Karpas-422 (cell line): ENCODE data around the gene ADGRF5. TPM values are rescaled to one million over a fixed set of nuclear protein-coding genes. Genes with fewer than 3 reads are reported as not detected.

Source experiments
- DNase-seq: peaks from one replicate; pipeline ENCODE4 v3.0.0-alpha.2; 2015
- H2AFZ ChIP-seq: fragments of 200-600 bp; sonication (generic); 2 replicates; pipeline ENCODE4 v1.6.1; 2014; ENCODE audit warnings: antibody characterized with exemption, low read length, mixed read lengths
- H3K27ac ChIP-seq: fragments of 200-600 bp; sonication (generic); 2 replicates; pipeline ENCODE4 v1.5.1; 2014; ENCODE audit warnings: mild to moderate bottlenecking, low read length, moderate library complexity
- H3K27me3 ChIP-seq: fragments of 200-600 bp; sonication (generic); 2 replicates; pipeline ENCODE4 v1.6.1; 2014; ENCODE audit warnings: low read length, mixed read lengths
- H3K36me3 ChIP-seq: fragments of 200-600 bp; sonication (generic); 2 replicates; pipeline ENCODE4 v1.6.1; 2014; ENCODE audit warnings: low read length, mixed read lengths; ENCODE audit not compliant: insufficient read depth
- H3K4me1 ChIP-seq: fragments of 200-600 bp; sonication (generic); 2 replicates; pipeline ENCODE4 v1.6.1; 2014; ENCODE audit warnings: mild to moderate bottlenecking, low read length, mixed read lengths
- H3K4me2 ChIP-seq: fragments of 200-600 bp; sonication (generic); 2 replicates; pipeline ENCODE4 v1.6.1; 2014; ENCODE audit warnings: low read length, low read depth, mild to moderate bottlenecking; ENCODE audit not compliant: poor library complexity, severe bottlenecking
- H3K4me3 ChIP-seq: fragments of 200-600 bp; sonication (generic); 2 replicates; pipeline ENCODE4 v1.5.1; 2014; ENCODE audit warnings: mild to moderate bottlenecking, antibody characterized with exemption, low read length, mixed read lengths
- H3K79me2 ChIP-seq: fragments of 200-600 bp; sonication (generic); 2 replicates; pipeline ENCODE4 v1.6.1; 2014; ENCODE audit warnings: mild to moderate bottlenecking, low read length, mixed read lengths
- H3K9ac ChIP-seq: fragments of 200-600 bp; sonication (generic); 2 replicates; pipeline ENCODE4 v1.6.0; 2014; ENCODE audit warnings: low read length
- H3K9me2 ChIP-seq: fragments of 200-600 bp; sonication (generic), shearing (Covaris generic); replicated peaks from 2 replicates; pipeline ENCODE4 v1.6.0; 2014; ENCODE audit warnings: mild to moderate bottlenecking, low read length, moderate library complexity; ENCODE audit not compliant: insufficient read depth
- H3K9me3 ChIP-seq: fragments of 300-700, 200-600 bp; sonication (generic); 2 replicates; pipeline ENCODE4 v1.6.1; 2014; ENCODE audit warnings: low read length, mixed read lengths
- H4K20me1 ChIP-seq: fragments of 200-600 bp; sonication (generic); 2 replicates; pipeline ENCODE4 v1.6.1; 2014; ENCODE audit warnings: mild to moderate bottlenecking, antibody characterized with exemption, low read length, low read depth; ENCODE audit not compliant: insufficient read depth
- total RNA-seq: library from RNA; depleted of rRNA; stranded (reverse); fragments of >200 nt; shearing (Covaris generic); gene quantifications from 2 replicates; pipeline ENCODE4 v1.2.3, GENCODE V29; 2014; ENCODE audit warnings: low replicate concordance

Gene ADGRF5
- total RNA-seq, 1 experiment from 2014 or later: not detected

DNA sequence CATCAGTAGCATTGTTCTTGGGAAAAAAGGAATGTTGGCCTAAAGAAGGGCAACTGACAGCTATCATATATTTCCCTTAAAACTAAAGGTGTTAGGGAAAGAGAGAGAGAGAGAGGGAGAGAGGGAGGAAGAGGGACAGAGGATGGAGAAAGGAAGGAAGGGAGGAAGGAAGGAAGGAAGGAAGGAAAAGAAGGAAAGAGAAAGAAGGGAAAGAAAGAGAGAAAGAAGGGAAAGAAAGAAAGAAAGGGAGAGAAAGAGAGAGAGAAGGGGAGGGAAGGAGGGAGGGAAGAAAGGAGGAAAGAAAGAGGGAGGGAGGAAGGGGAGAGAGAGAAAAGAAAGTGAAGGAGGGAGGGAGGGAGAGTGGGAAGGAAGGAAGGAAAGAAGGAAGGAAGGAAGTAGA, 37.7 kb upstream of the ADGRF5 start:
- H3K79me2 ChIP-seq: no peaks in the 10 kb centered on the region
- H3K4me1 ChIP-seq: no peaks in the 10 kb centered on the region
- H3K27ac ChIP-seq: no peak overlapping the region
- H3K4me3 ChIP-seq: no peak overlapping the region
- no peak overlapping the region for H3K9ac ChIP-seq
- no peak overlapping the region for H3K4me2 ChIP-seq
- H2AFZ ChIP-seq: no peak overlapping the region
- no peaks in the 10 kb centered on the region for H4K20me1 ChIP-seq
- no peaks in the 10 kb centered on the region for H3K9me3 ChIP-seq
- H3K36me3 ChIP-seq: no peaks in the 10 kb centered on the region
- DNase-seq: no peak
- no peaks in the 10 kb centered on the region for H3K27me3 ChIP-seq
- H3K9me2 ChIP-seq: no peaks in the 10 kb centered on the region

DNA sequence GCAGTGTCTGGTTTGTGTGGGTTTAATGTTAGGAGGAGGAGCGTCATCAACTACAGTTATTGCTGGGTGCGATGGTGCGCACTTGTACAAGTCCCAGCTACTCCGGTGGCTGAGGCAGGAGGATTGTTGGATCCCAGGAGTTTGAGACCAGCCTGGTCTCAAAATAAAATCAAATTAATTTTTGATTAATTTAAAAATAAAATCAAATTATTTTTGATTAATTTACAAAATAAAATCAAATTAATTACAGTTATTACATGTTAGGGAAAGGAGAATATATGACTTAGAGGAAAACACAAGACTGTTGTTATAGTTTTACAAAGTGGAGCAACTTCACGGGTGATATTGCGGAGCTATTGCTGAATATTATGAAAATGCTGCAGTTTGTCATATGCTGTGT, 34.7 kb upstream of the ADGRF5 start:
- no peak overlapping the region for H3K4me2 ChIP-seq
- no peaks in the 10 kb centered on the region for H3K4me1 ChIP-seq
- H3K27me3 ChIP-seq: no peaks in the 10 kb centered on the region
- H3K9ac ChIP-seq: no peak overlapping the region
- H3K79me2 ChIP-seq: no peaks in the 10 kb centered on the region
- DNase-seq: no peak
- no peaks in the 10 kb centered on the region for H3K36me3 ChIP-seq
- no peaks in the 10 kb centered on the region for H4K20me1 ChIP-seq
- H3K9me2 ChIP-seq: no peaks in the 10 kb centered on the region
- H3K9me3 ChIP-seq: no peaks in the 10 kb centered on the region
- H3K4me3 ChIP-seq: no peak overlapping the region
- no peak overlapping the region for H3K27ac ChIP-seq
- no peak overlapping the region for H2AFZ ChIP-seq

DNA sequence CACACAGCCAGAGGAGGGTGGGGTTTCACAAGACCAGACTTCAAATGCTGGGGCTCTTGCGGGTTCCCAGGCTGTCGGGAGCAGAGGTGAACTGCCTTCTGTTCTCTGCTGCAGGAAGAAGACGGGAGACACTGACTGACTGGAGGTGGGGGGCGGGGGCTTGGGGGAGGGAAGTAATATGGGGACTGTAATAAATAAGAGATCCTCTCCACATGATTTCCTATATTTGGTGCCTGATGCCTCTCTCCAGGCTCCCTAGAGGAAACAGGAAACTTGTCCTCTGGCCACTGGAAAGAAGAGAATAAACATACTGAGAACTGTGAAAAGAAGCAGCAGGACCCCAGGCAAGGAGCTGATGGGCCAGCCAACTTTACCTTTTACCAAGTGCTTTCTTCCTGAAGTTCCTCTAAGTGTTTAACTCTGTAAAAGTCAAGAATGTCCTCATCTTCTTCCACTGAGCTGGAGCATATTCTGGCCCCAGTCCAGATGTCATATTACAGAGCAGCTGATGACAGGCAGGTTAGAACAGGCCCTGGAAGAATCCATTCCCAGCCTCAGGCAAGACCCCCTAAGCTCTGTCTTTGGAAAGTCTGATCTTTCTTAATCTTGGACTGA, 33.2 kb upstream of the ADGRF5 start:
- DNase-seq: no peak
- H2AFZ ChIP-seq: no peak overlapping the region
- H3K27ac ChIP-seq: no peak overlapping the region
- no peaks in the 10 kb centered on the region for H3K27me3 ChIP-seq
- no peaks in the 10 kb centered on the region for H3K4me1 ChIP-seq
- no peaks in the 10 kb centered on the region for H3K9me2 ChIP-seq
- no peaks in the 10 kb centered on the region for H3K79me2 ChIP-seq
- no peaks in the 10 kb centered on the region for H3K36me3 ChIP-seq
- no peak overlapping the region for H3K4me2 ChIP-seq
- no peaks in the 10 kb centered on the region for H4K20me1 ChIP-seq
- H3K4me3 ChIP-seq: no peak overlapping the region
- H3K9ac ChIP-seq: no peak overlapping the region
- H3K9me3 ChIP-seq: no peaks in the 10 kb centered on the region

DNA sequence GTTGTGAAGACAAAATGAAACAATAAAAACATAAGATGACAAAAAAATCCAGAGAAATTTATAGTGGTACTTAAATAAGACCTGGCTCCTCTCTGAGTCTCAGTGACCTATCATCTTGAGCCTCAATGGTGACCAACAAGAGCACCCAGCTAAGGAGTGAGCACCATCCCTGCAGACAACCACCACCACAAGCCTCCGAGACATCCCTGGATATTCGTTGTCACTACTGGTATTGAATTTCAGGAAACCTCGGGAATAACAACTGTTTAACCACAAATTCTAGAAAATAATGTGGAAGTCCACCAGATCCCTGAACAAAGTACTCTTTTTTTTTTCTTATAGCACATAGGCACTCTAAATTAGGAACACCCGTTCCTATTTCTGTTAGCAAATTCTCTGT, 32.2 kb upstream of the ADGRF5 start:
- H3K4me1 ChIP-seq: no peaks in the 10 kb centered on the region
- H2AFZ ChIP-seq: no peak overlapping the region
- H3K79me2 ChIP-seq: no peaks in the 10 kb centered on the region
- no peak overlapping the region for H3K27ac ChIP-seq
- H3K27me3 ChIP-seq: no peaks in the 10 kb centered on the region
- no peaks in the 10 kb centered on the region for H3K9me2 ChIP-seq
- no peak for DNase-seq
- no peaks in the 10 kb centered on the region for H4K20me1 ChIP-seq
- no peak overlapping the region for H3K4me3 ChIP-seq
- no peak overlapping the region for H3K4me2 ChIP-seq
- no peak overlapping the region for H3K9ac ChIP-seq
- no peaks in the 10 kb centered on the region for H3K36me3 ChIP-seq
- no peaks in the 10 kb centered on the region for H3K9me3 ChIP-seq

DNA sequence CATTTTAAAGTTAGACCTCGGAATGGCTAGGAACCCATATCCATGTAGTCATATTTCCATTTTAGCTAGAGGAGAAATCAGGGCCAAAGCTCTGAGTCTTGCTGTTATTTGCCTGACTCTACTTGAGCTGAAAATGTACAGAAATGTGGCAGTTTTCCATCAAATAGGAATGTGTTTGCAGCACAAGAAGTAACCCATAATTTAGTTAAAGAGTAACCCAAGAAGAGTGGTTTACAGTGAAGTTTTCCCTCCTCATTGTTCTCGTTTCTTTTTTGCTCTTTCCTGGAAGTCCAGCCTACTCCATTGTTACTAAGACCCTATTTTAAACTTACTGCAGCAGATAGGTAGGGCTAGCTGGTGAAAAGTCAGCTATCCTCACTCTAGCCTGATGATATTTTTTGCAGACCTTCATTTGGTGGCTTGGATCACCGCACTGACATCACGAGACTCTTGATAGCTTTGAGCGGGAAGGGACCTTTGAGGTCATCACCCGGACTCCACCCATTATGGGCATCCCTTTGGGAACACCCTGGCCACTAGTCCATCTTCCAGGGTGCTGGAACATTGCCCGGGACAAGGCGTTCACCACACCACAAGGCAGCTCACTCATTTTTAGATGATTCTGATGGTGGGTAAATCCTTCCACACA, 28.0 kb upstream of the ADGRF5 start:
- H3K4me1 ChIP-seq: no peaks in the 10 kb centered on the region
- H4K20me1 ChIP-seq: no peaks in the 10 kb centered on the region
- no peaks in the 10 kb centered on the region for H3K79me2 ChIP-seq
- no peak overlapping the region for H3K4me3 ChIP-seq
- no peak overlapping the region for H3K4me2 ChIP-seq
- no peaks in the 10 kb centered on the region for H3K36me3 ChIP-seq
- no peak for DNase-seq
- no peaks in the 10 kb centered on the region for H3K9me3 ChIP-seq
- H3K9me2 ChIP-seq: no peaks in the 10 kb centered on the region
- no peak overlapping the region for H2AFZ ChIP-seq
- H3K27ac ChIP-seq: no peak overlapping the region
- no peak overlapping the region for H3K9ac ChIP-seq
- H3K27me3 ChIP-seq: no peaks in the 10 kb centered on the region

DNA sequence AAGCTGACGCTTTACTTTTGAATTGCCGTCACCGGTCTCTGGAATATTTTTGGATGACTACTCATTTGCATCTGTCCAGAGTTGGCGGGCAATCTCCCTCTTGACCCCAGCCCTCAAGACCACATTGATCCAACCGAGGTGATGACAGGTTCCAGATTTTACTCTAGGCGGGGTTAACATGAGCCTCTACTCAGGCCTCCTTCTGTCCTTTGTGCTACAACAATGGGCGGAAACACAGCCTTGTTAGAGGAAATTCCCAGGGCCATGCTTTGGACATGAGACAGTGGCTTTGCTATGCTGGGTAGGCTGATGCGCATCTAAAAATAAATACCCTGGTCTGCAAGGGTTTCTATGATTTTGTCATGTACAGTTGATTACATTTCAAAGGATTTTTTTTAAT, 27.0 kb upstream of the ADGRF5 start:
- Histone ChIP-seq H3K4me3 (no peak overlapping the region), H3K27ac (no peak overlapping the region), H2AFZ (no peak overlapping the region), H3K36me3 (no peaks in the 10 kb centered on the region), H3K9me2 (no peaks in the 10 kb centered on the region), H4K20me1 (no peaks in the 10 kb centered on the region), H3K9ac (no peak overlapping the region), H3K4me1 (no peaks in the 10 kb centered on the region), H3K4me2 (no peak overlapping the region), H3K27me3 (no peaks in the 10 kb centered on the region), H3K79me2 (no peaks in the 10 kb centered on the region), H3K9me3 (no peaks in the 10 kb centered on the region)
- no peak for DNase-seq

DNA sequence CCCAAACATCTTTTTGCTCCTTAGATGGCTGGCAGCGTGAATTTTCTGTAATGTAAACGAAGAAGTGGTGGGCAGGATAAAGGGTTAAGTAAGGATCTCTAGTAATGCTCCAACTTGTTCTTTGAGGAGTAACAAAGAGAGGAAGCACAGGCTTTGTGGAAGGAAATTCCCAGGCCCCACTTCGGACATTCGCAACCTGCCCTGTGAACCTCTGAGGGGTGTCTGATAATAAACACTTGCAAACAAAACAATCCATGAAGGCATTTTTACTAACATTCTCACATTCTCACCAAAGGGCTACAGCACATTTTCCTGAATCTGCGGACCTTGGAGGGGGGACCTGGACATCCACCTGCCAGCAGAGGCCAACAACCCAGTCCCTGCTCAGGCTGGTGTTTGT, 25.8 kb upstream of the ADGRF5 start:
- Histone ChIP-seq H3K36me3 (no peaks in the 10 kb centered on the region), H2AFZ (no peak overlapping the region), H3K9ac (no peak overlapping the region), H3K4me3 (no peak overlapping the region), H3K27me3 (no peaks in the 10 kb centered on the region), H3K4me2 (no peak overlapping the region), H3K4me1 (no peaks in the 10 kb centered on the region), H3K9me3 (no peaks in the 10 kb centered on the region), H3K79me2 (no peaks in the 10 kb centered on the region), H3K9me2 (no peaks in the 10 kb centered on the region), H3K27ac (no peak overlapping the region), H4K20me1 (no peaks in the 10 kb centered on the region)
- no peak for DNase-seq

DNA sequence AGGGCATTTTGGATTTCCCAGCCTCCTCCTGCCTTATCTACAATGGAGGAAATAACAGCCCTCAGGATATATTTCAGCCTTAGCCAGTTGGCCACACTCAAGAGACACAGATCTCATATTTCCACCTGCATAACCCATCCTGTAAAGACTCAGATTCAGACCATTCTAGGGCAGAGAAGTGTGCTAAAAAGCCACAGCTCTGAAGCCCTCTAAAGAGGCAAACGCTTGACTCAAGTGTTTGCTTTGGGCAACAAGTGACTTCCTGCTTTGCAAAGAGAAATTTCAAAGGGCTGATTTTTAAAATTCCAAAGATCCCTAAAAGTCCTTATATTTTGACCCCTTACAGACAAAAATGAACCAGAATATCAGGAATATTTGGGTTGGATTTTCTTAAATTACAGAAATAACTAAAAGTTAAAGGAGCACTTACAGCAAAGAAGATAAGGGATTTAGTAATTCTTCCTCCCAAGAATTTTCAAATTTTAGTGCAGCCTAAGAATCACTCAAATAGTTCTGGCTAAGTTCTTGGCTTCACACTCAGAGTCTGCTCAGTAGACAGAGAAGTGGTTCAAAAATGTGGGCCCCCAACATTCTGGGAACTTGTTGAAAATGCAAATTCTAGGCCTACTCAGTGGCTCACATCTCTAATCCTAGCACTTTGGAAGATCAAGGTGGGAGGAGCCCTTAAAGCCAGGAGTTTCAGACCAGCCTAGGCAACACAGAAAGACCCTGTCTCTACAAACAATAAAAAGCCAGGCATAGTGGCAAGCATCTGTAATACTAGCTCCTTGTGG, 18.9 kb upstream of the ADGRF5 start:
- Histone ChIP-seq H3K9me3 (no peaks in the 10 kb centered on the region), H3K27me3 (no peaks in the 10 kb centered on the region), H2AFZ (no peak overlapping the region), H3K4me2 (no peak overlapping the region), H3K36me3 (no peaks in the 10 kb centered on the region), H3K9ac (no peak overlapping the region), H3K27ac (no peak overlapping the region), H3K4me3 (no peak overlapping the region), H3K9me2 (no peaks in the 10 kb centered on the region), H4K20me1 (no peaks in the 10 kb centered on the region), H3K4me1 (no peaks in the 10 kb centered on the region), H3K79me2 (no peaks in the 10 kb centered on the region)
- no peak for DNase-seq
